Stimulated activated CD8-positive, alpha-beta memory T cell treated with anti-CD3 and anti-CD28 coated beads, Interleukin-4, amount 100 ng/mL, for 1 hour (primary cell): ENCODE data around the gene ATP5F1A.

Experiments
- DNase-seq, 2 donors: peaks; one replicate each; pipeline ENCODE4 v3.0.0-alpha.2; 2020; ENCODE audit warnings: low read depth in 2 of 2, low spot score in 1 of 2

ATP5F1A gene

DNA sequence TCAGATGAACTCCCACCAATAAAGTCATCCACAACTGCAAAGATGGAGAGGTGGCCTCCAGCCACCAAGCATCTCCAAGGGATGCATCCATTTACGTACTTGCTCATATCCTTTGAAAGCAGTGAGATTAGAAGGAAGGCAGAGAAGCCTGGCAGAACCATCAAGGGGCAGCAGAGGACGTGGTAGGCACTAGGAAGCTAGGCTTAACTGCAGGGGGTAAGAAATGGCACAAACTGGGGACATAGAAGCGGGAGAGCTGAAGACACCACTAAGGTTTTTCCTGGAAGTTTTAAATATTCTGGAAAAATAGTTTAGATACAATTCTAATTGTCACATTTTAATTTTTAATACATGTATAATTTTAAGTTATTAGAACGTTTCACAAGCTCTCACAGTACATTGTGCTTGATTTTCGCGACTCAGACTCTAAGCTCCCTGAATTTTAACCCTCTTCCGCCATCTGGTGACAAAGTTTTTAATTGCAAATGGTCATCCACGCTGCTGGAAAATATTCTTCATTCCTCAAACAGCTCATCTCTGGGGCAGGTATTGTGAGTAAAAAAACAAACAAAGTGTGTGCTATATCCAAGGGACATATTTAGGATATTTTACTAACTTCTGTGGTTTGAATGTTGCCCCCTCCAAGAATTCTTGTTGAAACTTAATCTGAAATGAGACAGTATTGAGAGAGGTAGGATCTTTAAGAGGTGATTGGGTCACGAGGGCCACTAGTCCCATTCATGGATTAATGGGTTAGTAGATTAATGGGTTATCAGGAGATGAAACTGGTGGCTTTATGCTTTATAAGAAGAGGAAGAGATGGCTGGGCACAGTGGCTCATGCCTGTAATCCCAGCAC lies 24.4 kb downstream of the ATP5F1A start:
- DNase-seq, result peak in 1 of 2 donors; percentile 24

DNA sequence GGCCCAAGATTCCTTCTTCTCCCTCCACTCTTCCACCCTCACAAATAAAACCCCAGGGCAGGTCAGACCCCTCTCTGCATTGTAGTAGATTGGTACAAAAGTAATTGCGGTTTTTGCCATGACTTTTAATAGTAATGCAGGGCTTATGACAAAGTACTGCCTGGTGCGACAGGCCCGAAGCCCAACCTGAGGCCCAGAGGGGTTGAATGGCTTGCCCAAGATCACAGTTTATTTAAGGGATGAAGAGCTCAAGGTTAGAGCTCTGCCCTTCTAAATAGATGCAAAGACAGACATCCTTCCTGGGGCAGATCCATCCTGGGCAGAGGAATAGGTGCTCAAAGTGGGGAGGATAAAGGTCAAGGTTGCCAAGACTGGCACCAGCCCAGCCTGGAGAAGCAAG lies 25.1 kb downstream of the ATP5F1A start:
- DNase-seq, result no peak

DNA sequence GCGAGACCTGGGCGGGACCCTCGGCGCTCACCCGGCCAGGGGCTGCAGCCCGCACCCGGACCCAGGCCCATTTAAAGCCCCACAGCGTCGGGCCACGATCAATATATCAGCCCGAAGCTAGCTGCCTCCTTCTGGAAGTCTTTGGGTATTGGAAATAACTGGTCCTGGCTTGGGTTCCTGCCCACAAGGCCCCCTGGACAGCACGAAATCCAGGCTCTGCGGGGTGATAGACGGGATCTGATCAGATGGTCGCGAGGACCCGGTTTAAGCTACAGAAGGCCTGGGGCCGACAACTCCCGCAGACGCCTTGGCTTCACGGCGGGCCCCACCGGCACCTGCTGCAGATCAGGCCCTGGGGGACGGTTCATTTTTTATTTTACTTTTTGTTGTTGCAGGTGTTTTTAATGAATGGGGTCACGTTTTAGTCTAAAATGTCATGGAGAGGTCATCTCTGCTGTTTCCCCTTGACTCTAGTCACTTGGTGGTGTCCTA lies 25.7 kb downstream of the ATP5F1A start:
- no peak for DNase-seq

DNA sequence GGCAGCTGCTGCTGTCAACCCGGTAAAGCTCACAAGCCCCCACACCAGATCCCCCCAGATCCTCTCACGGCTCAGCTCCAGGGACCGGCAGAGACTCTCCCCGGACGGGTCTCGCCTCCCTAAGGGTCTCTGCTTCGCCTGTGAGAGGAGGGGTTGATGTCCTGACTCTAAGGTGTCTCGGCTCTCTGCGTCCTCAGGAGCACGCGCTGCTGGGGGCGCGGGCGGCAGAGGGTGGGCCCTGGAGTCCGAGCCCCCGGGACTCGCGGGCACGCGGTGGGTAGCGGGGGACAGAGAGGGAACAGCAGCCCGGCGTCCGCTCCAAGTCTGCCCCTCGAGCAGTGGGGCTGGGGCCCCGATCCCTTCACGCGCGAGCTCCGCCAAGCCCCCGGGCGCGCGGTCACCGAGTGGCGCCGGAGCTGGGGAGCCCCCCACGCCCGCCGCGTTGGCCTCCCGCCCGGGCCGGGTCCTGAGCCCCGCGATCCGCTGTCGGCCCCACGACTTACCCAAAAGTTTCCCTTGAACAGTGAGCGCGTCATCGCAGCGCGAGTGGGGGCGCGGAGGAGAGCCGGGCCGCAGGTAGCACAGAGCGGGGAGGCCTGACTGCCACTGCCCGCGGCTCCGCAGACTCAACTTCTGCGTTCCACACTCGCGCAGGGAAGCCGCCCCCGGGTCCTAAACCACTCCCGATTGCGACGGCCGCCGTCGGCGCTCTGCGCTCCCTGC lies 26.3 kb downstream of the ATP5F1A start, which contains the start of gene PSTPIP2:
Gene PSTPIP2 (minus strand): TSS at position 608 of the 723 bp plus-strand sequence. CDS start 72 bp downstream, at position 536.
- peak; percentile 37 to 43 for DNase-seq

DNA sequence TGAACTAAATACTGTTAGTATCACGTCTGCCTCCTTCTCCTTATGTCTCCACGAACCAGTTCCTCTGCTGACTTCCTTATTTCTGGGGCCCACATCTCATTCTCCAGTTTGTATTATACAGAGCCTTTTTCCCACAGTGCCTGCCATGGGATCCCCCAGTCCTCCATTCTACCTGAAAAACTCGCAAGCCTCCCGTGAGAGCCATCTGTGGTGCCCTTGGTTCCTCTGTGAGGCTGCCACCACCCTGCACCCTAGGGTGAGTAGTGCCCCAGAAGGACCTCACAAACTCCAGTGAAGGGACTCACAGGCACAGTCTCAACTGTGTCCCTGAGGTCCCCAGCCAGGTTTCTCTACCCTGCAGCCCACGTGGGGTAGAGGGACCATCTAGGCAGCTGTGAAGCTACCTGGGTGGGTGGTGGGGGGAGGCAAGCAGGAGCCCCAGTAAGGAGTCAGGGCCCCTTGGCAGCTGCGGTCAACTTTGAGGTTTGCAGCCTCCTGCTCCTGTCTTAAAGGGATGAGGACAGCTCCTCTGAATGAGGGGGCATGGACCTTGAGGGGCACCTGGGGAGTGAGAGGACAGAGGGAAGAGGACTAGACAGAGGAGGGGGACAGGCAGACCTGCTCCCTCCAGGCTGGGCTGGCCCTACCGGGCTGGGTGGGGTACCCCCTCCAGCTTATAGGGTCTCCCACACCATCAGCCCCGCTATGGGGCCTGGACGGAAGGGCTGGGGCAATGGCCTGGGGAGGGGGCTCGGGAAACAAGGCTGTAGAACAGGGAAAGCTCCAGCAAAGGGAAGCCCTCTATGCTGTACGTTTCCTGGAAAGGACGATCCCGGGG lies 27.1 kb downstream of the ATP5F1A start:
- no peak for DNase-seq

DNA sequence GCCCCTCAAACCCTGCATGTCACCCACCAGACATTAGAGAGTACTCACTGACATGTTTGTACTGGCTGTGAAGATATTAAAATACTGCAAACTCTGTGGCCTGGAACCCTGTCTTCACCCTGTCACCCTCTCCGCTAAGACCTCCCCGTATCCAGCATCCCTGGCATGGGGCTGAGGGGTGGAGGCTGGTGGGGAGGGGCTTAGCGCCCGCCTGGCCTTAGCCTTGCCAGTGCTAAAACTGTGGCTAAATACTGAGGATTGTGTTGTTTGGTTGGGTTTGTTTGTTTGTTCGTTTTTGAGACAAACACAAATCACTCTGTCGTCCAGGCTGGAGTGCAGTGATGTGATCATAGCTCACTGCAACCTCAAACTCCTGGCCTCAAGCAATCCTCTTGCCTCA lies 27.9 kb downstream of the ATP5F1A start:
- no peak for DNase-seq

DNA sequence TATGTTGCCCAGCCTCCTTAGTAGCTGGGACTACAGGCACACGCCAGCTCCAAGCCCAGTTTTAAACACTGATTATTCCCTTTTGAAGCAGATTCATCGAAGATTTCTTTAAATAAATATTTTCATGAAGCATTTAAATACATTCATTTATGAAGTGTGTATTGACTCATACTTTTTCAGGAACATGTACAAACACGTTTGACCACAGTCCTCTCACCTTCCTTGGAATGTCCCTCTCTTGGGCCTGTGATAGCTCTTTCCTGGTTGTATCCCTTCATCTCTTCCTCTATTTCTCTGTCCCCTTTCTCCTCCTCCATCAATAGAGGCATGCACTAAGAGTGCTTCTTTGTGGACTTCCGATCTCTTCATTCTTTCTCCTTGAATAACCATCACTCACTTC lies 28.6 kb downstream of the ATP5F1A start:
- DNase-seq, result no peak

DNA sequence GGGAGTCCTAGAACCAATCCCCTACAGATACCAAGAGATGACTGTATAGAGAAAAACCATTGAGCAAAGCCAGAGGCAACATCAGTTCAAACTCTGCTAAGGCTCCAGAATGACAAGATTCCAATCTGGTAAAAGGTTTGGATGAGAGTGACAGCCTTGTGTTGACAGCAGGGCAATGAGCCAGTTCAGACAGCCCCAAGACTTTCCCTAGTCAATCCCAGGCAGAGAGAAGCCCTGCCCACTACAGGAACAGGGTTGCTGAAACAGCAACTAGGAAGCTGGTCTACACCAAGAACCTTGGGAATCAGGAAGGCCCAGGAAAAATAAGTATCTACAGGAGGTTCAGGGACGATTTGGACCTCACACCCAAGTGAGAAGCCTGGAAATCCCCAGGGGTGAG lies 29.3 kb downstream of the ATP5F1A start:
- DNase-seq, result no peak

DNA sequence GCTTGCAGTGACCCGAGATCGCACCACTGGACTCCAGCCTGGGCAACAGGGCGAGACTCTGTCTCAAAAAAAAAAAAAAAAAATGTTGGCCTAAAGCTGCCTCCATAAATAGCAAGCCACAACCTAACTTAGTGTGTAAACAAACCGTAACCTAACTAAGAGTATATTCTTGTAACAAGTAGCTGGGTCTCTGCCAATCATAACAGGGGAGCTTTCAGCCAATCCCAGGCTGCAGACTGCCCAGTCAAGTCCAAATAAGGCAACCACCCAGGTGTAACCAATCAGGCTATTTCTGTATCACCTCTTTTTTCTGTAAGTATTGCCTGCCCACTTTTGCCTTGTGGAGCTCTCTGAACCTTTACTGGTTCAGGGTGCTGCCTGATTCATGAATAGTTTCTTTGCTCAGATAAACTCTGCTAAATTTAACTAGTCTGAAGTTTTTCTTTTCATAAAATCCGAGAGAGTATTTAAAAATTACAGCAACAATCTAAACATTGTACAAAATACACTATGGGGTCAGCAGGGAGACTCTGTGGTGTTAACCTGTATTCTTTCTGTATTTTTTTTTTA lies 30.6 kb downstream of the ATP5F1A start:
- no peak for DNase-seq

DNA sequence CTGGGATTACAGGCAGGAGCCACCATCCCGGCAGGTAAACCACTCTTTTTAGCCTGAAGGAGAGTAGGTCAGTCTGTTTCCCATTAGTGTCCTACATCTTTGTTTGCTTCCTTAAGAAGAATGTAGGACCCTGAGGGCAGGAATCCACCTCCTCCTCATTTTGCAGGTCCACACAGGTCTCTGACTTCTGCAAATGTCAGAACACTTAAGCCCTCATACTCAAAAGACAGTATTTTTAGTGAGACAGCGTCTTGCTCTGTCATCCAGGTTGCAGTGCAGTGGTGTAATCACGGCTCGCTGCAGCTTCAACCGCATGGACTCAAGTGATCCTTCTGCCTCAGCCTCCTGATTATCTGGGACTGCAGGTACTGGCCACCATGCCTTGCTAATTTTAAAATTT lies 35.3 kb downstream of the ATP5F1A start:
- no peak for DNase-seq

DNA sequence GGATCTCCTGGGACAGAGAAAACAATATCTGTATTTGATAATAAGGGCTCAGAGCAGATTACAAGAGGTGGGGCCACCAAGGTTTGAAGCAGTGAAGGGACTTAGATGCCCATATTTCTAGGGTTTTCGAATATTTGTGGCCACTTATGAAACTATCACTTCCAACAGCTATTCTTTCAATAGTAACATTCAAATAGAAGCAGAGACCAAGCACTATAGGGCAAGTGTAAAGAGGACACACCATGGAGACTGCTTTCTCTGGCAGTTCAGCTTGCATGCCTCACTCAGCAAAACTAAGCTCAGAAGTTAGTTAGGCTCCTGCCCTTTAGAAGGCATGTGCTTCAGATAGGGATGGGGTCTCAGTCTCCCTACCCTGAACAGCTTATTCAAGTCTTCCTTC lies 36.3 kb downstream of the ATP5F1A start:
- DNase-seq, result no peak

DNA sequence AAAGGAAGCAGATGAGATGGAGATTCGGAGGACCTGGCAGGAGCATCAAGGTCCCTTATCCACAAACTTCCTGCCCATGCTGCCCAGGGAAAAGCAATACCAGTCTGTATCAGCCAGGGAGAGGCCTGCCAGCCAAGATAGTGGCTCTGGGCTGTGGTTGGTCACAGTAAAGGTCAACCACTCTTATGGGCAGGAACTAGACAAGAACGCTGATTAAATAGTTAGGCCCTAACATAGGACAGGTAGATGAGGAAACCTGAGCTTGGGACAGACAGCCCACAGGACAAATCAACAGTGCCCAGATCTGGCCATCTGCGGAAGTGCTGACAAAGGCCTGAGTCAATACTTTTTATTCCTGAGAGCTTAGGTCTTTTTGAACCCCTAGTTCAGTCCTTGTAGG lies 36.7 kb downstream of the ATP5F1A start:
- DNase-seq, result no peak

DNA sequence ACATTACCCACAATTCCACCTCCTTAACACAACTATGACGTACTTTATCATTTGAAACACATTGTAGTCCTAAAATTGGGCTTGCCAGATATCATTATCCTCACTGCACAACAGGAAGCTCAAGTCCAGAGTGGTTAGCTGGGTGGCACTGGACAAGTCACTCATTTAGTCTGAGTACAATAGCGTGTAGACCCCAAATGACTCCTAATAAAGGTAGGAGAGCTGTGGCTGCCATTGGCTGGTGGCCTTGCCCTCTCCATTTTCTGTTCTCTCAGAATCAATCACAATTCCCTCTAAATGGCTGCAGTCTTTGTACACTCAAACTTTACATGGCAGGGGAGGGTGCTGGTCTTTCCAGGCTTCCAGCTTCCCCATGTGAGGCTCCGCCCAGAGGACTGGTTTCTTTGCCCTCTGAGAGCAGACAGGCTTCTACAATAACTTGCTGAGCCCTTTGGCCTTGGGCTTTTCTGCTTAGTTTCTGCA lies 37.7 kb downstream of the ATP5F1A start:
- no peak for DNase-seq

DNA sequence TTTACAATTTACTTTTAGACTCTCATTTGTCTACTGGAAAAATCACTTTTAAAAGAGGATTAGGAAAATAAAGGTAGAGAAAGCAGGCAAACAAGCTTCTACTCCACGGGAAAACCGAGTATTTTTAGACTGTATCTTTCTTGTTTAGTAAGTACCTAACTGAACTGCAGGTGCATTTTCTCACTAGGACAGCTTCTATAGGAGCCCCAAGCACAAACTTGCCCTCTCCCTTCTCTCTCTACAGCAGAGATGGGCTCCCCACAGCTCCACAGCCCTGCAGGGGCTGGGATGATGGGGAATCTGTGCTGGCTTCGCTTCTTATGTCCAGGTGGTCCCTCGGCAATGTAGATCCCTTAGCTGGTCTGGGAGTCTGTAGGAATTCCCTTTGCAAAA lies 42.3 kb downstream of the ATP5F1A start:
- no peak for DNase-seq

DNA sequence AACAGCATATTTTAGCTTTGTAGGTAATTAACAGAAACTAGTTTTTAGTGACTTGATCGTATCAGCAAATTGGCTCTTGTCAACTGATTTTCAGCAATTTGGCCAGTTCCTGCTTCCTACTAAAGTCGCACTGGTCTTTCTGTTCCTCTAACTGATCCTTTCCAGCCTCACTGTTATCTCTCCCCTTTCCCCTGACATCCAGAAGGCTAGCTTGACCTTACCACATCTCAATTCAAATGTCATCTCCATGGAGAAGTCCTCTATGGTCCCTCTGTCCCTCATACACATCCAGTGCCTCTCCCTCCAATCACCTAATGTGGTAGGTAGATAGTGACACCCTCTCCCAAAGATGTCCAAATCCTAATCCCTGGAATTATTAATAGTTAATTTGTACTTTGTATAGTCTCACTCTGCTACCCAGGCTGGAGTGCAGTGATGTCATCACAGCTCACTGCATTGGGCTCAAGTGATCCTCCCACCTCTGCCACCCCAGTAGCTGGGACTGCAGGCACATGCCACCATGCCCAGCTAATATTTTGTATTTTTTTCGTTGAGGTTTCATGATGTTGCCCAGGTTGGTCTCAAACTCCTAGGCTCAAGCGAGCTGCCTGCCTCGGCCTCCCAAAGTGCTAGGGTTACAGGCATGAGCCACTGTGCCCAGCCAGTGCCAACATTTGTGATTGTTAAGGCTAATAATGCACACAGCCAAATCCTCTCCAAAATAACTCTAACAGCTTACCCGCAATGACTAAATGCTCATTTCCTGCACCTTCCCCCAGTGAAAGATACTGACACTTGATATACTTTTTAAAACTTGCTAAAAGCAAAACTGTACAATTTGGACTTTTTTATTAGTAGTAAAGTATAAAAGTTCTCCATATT lies 42.9 kb downstream of the ATP5F1A start:
- no peak for DNase-seq

DNA sequence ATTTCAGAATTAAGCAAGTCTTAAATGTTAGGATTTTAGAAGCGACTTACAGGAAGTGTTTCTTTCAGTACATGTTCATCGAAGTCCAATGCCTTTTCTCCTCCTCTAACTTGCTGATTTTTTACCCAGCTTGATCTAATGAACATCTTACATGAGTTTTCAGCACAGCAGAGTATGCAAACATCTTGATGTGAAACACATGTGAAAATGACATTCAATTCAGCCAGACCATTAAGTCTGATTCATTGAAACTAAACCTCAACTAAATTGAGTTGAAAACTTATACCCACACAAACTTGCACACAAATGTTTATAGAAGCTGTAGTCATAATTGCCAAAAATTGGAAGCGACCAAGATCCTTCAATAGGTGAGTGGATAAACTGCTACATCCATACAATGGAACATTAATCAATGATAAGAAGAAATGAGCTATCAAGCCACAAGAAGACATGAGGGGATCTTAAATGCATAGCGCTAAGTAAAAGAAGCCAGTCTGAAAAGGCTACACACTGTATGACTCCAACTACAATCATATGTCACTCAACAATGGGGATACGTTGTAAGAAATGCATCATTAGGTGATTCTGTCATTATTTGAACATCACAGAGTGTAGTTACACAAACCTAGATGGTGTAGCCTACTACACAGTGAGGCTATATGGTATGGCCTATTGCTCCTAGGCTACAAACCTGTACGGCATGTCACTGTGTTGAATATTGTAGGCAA lies 44.6 kb downstream of the ATP5F1A start:
- DNase-seq, result no peak

DNA sequence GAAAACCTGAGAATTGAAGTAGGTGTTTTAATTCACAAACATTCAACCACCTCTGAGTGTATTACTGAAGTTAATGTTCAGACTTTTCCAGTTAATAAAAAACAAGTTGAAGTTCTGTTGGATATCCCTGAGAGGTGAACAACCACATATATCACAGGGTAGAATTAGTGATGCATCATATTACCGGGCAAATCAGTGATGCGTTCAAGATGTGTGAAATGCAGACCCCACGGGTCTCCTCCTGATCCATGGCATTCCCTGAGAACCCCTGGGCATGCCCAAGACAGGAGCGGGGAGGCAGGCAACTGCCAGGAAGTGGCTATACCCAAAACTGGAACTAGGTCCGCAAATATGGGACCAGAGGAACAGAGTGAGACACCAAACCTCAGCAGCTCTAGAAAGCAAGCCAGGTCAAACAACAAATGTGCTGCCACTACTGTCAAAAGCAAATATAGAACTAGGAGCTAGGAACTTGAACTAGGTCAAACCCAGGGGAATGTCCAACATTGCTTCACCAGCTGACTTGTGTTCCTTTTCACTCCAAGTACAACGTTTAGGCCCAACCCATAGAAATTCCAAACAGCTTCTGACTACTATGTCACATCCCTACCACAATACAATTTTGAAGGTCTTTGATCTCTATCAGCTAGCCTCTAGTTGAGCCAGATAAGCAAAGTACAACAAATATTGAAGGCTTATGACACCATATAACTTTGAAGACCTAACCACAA lies 46.2 kb downstream of the ATP5F1A start:
- DNase-seq, result no peak

DNA sequence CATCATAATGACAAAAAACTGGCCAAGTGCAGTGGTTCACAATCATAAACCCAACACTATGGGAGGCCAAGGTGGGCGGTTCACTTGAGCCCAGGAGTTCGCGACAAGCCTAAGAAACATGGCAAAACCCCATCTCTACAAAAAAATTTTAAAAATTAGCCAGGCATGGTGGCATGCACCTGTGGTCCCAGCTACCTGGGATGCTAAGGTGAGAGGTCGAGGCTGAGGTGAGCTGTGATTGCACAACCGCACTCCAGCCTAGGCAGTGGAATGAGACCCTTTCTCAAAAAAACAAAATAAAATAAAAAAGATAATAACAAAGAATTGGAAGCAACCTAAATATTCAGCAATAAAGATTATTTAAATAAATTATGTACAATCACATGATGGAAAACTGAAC lies 47.8 kb downstream of the ATP5F1A start:
- no peak for DNase-seq

DNA sequence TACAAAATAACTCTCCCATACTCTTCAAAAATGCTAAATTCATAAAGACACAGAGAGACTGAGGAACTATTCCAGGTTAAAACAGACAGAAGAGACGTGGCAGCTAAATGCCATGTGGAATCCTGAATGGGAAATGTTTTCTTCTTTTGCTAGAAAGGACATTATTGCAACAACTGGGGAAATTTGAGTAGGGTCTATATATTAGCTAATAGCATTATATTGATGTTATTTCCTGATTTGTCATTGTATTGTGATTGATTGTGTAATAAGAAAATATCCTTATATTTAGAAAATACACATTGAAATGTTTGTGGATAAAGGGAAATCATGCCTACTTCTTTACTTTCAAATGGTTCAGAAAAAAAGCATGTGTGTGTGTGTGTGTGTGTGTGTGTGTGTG lies 49.5 kb downstream of the ATP5F1A start:
- DNase-seq, result no peak
